Glomerular endothelial cell (primary cell): ENCODE measurements around the gene GSG1. TPM values are rescaled to one million over a fixed set of nuclear protein-coding genes. Genes with fewer than 3 reads are reported as not detected.

Source experiments
- total RNA-seq: library from RNA; depleted of rRNA; stranded (reverse); fragments of >200 nt; gene quantifications from 2 replicates; pipeline ENCODE4 v1.2.3, GENCODE V29; 2015

GSG1 gene
- total RNA-seq, 1 donor from 2014 or later: not detected

Other genes with a start within 250 kb of the GSG1 start
- gene GPRC5A, start 212.1 kb downstream of the GSG1 start, total RNA-seq: 14.9 and 18.7 TPM in 2 replicates
- not detected in 2 replicates for gene GPRC5D, start 151.5 kb downstream of the GSG1 start, total RNA-seq
- gene HEBP1, start 103.4 kb downstream of the GSG1 start, total RNA-seq: 37.2 and 57.1 TPM in 2 replicates
- gene FAM234B, start 59.3 kb downstream of the GSG1 start, total RNA-seq: 5.6 and 6.8 TPM in 2 replicates
- gene EMP1, start 93.1 kb upstream of the GSG1 start, total RNA-seq: 744 and 1,093 TPM in 2 replicates